IMR-90 (cell line): ENCODE measurements around the gene SYNGR4. TPM values are rescaled to one million over a fixed set of nuclear protein-coding genes. Genes with fewer than 3 reads are reported as not detected.

ENCODE experiments used
- ATAC-seq: fragments of 200-7000 bp; cut with Tn5 transposase; 2 replicates; pipeline ENCODE4 v1.9.1; 2020; ENCODE audit warnings: low read depth, mild to moderate bottlenecking, moderate library complexity
- BruUV-seq: library from RNA; stranded (reverse); fragments of 400-500 nt; replicated peaks from 2 replicates; lab custom pipeline; 2021; lab: Mats Ljungman, UMichigan
- CTCF ChIA-PET: fragments of 300-600 bp; formaldehyde crosslinking; extraction: SDS; loops from one replicate; lab custom pipeline; 2021; ENCODE audit warnings: antibody characterized with exemption; lab: Yijun Ruan, JAX
- POLR2A ChIA-PET: fragments of 300-600 bp; sonication (Branson Sonifier 250); formaldehyde crosslinking; loops from one replicate; lab custom pipeline; 2022; ENCODE audit warnings: antibody characterized with exemption; ENCODE audit not compliant: unreplicated experiment; lab: Charles Lee
- DNase-seq: peaks from one replicate; pipeline ENCODE4 v3.0.0; 2013
- H2AFZ ChIP-seq: replicated peaks from 2 replicates; pipeline ENCODE3; 2013; ENCODE audit warnings: low read length, mild to moderate bottlenecking; ENCODE audit not compliant: poor library complexity
- H2AK5ac ChIP-seq: 2 replicates; pipeline ENCODE4 v1.6.1; 2013; ENCODE audit warnings: low read depth, low read length, inconsistent platforms
- H2AK9ac ChIP-seq: replicated peaks from 2 replicates; pipeline ENCODE3; 2013; ENCODE audit warnings: mild to moderate bottlenecking, low read depth, low read length, moderate library complexity; ENCODE audit not compliant: poor library complexity
- H2BK120ac ChIP-seq: 2 replicates; pipeline ENCODE4 v1.6.1; 2013; ENCODE audit warnings: low read depth, low read length, inconsistent platforms
- H2BK15ac ChIP-seq: 3 replicates; pipeline ENCODE4 v1.6.1; 2013; ENCODE audit warnings: low read depth, low read length, inconsistent platforms
- H2BK20ac ChIP-seq: 2 replicates; pipeline ENCODE4 v1.6.1; 2013; ENCODE audit warnings: low read depth, mild to moderate bottlenecking, inconsistent platforms, low read length, moderate library complexity
- H2BK5ac ChIP-seq: 2 replicates; pipeline ENCODE4 v1.6.1; 2013; ENCODE audit warnings: mild to moderate bottlenecking, low read depth, low read length, inconsistent platforms; ENCODE audit not compliant: poor library complexity, severe bottlenecking
- H3K14ac ChIP-seq: replicated peaks from 2 replicates; pipeline ENCODE4 v1.6.1; 2013; ENCODE audit warnings: low read depth, low read length, inconsistent platforms
- H3K18ac ChIP-seq: 2 replicates; pipeline ENCODE4 v1.6.1; 2013; ENCODE audit warnings: low read depth, low read length, control low read depth
- H3K23ac ChIP-seq: 2 replicates; pipeline ENCODE4 v1.6.1; 2013; ENCODE audit warnings: low read depth, low read length, inconsistent platforms
- H3K27ac ChIP-seq: 2 replicates; pipeline ENCODE4 v1.5.1; 2013; ENCODE audit warnings: mild to moderate bottlenecking, control low read depth, low read length; ENCODE audit not compliant: insufficient read depth
- H3K27me3 ChIP-seq: 2 replicates; pipeline ENCODE4 v1.6.1; 2013; ENCODE audit warnings: low read length; ENCODE audit not compliant: control insufficient read depth, insufficient read depth
- H3K36me3 ChIP-seq: 2 replicates; pipeline ENCODE4 v1.6.1; 2013; ENCODE audit warnings: low read length, mixed read lengths; ENCODE audit not compliant: control insufficient read depth, insufficient read depth
- H3K4ac ChIP-seq: 2 replicates; pipeline ENCODE4 v1.6.1; 2013; ENCODE audit warnings: low read depth, low read length, inconsistent platforms
- H3K4me1 ChIP-seq: 2 replicates; pipeline ENCODE4 v1.6.1; 2013; ENCODE audit warnings: low read length, mixed read lengths; ENCODE audit not compliant: control insufficient read depth, insufficient read depth
- H3K4me2 ChIP-seq: 2 replicates; pipeline ENCODE4 v1.6.1; 2013; ENCODE audit warnings: low read depth, mild to moderate bottlenecking, control low read depth, low read length, moderate library complexity
- H3K4me3 ChIP-seq: 2 replicates; pipeline ENCODE4 v1.5.1; 2013; ENCODE audit warnings: low read depth, mild to moderate bottlenecking, control low read depth, low read length, moderate library complexity; ENCODE audit not compliant: insufficient read depth
- H3K56ac ChIP-seq: 2 replicates; pipeline ENCODE4 v1.6.1; 2013; ENCODE audit warnings: low read length, inconsistent platforms; ENCODE audit not compliant: insufficient read depth; ENCODE audit errors: extremely low read depth
- H3K79me1 ChIP-seq, 2 experiments: 2 replicates each; pipeline ENCODE4 v1.6.1; 2013; ENCODE audit warnings: low read length in 2 of 2, inconsistent platforms in 1 of 2, low read depth in 1 of 2
- H3K9ac ChIP-seq: 2 replicates; pipeline ENCODE4 v1.6.1; 2013; ENCODE audit warnings: low read depth, low read length, control low read depth
- H3K9me1 ChIP-seq: 2 replicates; pipeline ENCODE4 v1.6.1; 2013; ENCODE audit warnings: low read length, inconsistent platforms; ENCODE audit not compliant: insufficient read depth
- H3K9me3 ChIP-seq: 2 replicates; pipeline ENCODE4 v1.6.1; 2013; ENCODE audit warnings: low read length; ENCODE audit not compliant: control insufficient read depth, insufficient read depth
- H4K20me1 ChIP-seq: 2 replicates; pipeline ENCODE4 v1.6.1; 2013; ENCODE audit warnings: low read length, inconsistent platforms; ENCODE audit not compliant: insufficient read depth
- H4K5ac ChIP-seq: 2 replicates; pipeline ENCODE4 v1.6.1; 2013; ENCODE audit warnings: mild to moderate bottlenecking, low read depth, low read length, control low read depth
- H4K8ac ChIP-seq, 2 experiments: 2 replicates each; pipeline ENCODE4 v1.6.1; 2013; ENCODE audit warnings: low read depth in 2 of 2, low read length in 2 of 2, control low read depth in 1 of 2, inconsistent platforms in 1 of 2
- H4K91ac ChIP-seq: 2 replicates; pipeline ENCODE4 v1.6.1; 2013; ENCODE audit warnings: low read depth, low read length, inconsistent platforms; ENCODE audit not compliant: insufficient read depth
- BHLHE40 ChIP-seq: fragments of 150-350 bp; IDR thresholded peaks from 2 replicates; pipeline ENCODE4 v1.6.1; 2016; ENCODE audit warnings: mild to moderate bottlenecking, low read depth, low read length
- CEBPB ChIP-seq: IDR thresholded peaks from 2 replicates; pipeline ENCODE4 v1.6.1; 2012; ENCODE audit warnings: low read depth, low read length, improper control_type of control experiment
- CHD1 ChIP-seq: IDR thresholded peaks from 2 replicates; pipeline ENCODE4 v1.6.1; 2012; ENCODE audit warnings: low read depth, low read length, improper control_type of control experiment
- CTCF ChIP-seq: conservative IDR thresholded peaks from 2 replicates; pipeline ENCODE4 v1.5.1; 2012; ENCODE audit warnings: mild to moderate bottlenecking, low read depth, low read length, improper control_type of control experiment
- FOS ChIP-seq: fragments of 150-350 bp; IDR thresholded peaks from 2 replicates; pipeline ENCODE4 v1.6.1; 2016; ENCODE audit warnings: low read depth, low read length
- MAFK ChIP-seq: IDR thresholded peaks from 2 replicates; pipeline ENCODE4 v1.6.1; 2012; ENCODE audit warnings: low read depth, low read length, improper control_type of control experiment
- MAZ ChIP-seq: IDR thresholded peaks from 2 replicates; pipeline ENCODE4 v1.6.1; 2012; ENCODE audit warnings: low read depth, mild to moderate bottlenecking, low read length, improper control_type of control experiment, moderate library complexity, borderline replicate concordance
- MXI1 ChIP-seq: IDR thresholded peaks from 2 replicates; pipeline ENCODE4 v1.6.1; 2012; ENCODE audit warnings: low read depth, mild to moderate bottlenecking, low read length, moderate library complexity, borderline replicate concordance
- NFE2L2 ChIP-seq: fragments of 150-350 bp; IDR thresholded peaks from 2 replicates; pipeline ENCODE4 v1.6.1; 2016; ENCODE audit warnings: low read depth, mild to moderate bottlenecking, low read length
- POLR2A ChIP-seq: IDR thresholded peaks from 2 replicates; pipeline ENCODE4 v1.6.1; 2012; ENCODE audit warnings: mild to moderate bottlenecking, low read depth, low read length
- RAD21 ChIP-seq: IDR thresholded peaks from 2 replicates; pipeline ENCODE4 v1.6.1; 2012; ENCODE audit warnings: low read length, improper control_type of control experiment
- RFX5 ChIP-seq: IDR thresholded peaks from 2 replicates; pipeline ENCODE4 v1.8.0; 2012; ENCODE audit warnings: low read depth, mild to moderate bottlenecking, low read length, moderate library complexity
- WGBS, 2 experiments: methylation state at CpG; one replicate each; pipeline versions ENCODE4 v1.1.5 to v1.1.7; 2013; ENCODE audit warnings: missing lambda C conversion rate in 2 of 2; ENCODE audit not compliant: insufficient read length in 1 of 2; ENCODE audit errors: extremely low coverage in 2 of 2; 5-methylcytosine and 5-hydroxymethylcytosine counted together
- dilution Hi-C: fragments of 300-500 bp; cut with HindIII; formaldehyde crosslinking; loops from one replicate; pipeline ENCODE4 v1.14.3; 2018; ENCODE audit warnings: low sequenced_read_pairs; ENCODE audit not compliant: unreplicated experiment
- in situ Hi-C: fragments of 300-500 bp; cut with MboI; formaldehyde crosslinking; loops from 3 replicates; pipeline ENCODE4 v1.14.3; 2019; ENCODE audit warnings: low sequenced_read_pairs, inconsistent platforms, mixed read lengths
- intact Hi-C: fragments of 100-400 bp; cut with micrococcal nuclease; formaldehyde crosslinking; loops from 2 replicates; pipeline ENCODE4 v1.10.0; 2022
- polyA plus RNA-seq, 3 experiments: library from polyadenylated mRNA; depleted of rRNA; stranded (reverse); fragments of >200 nt; gene quantifications; 2 replicates each; pipeline ENCODE4 v1.2.3, GENCODE V29; 2012; ENCODE audit warnings: low replicate concordance in 1 of 3
- total RNA-seq: library from RNA; depleted of rRNA; stranded (reverse); fragments of >200 nt; gene quantifications from 2 replicates; pipeline ENCODE4 v1.2.3, GENCODE V29; 2012

The SYNGR4 gene
- total and polyA plus RNA-seq, 2 of the 4 experiments (the other 2 are of a cell fraction): not detected

GRCh38 chr19:48400018-48400742, 36.0 kb downstream of the SYNGR4 start:
- Histone ChIP-seq H2BK15ac (no peak overlapping the region), H3K79me1 (no peaks in the 10 kb centered on the region), H3K14ac (no peak overlapping the region), H2AK5ac (no peak overlapping the region; the same call in 1 of the 2 replicates), H3K4me3 (peak overlapping the region; percentile 25; the same call in 1 of the 2 replicates), H3K4ac (no peak overlapping the region), H4K91ac (no peak overlapping the region), H3K27me3 (peaks cover 30% of the 10 kb centered on the region), H3K9me1 (peaks cover 3% of the 10 kb centered on the region; the same call in 1 of the 2 replicates), H3K56ac (no peak overlapping the region), H3K23ac (no peak overlapping the region), H2AFZ (peak overlapping the region; percentile 83), H4K20me1 (no peaks in the 10 kb centered on the region; the same call in 1 of the 2 replicates), H3K36me3 (no peaks in the 10 kb centered on the region), H2BK120ac (no peak overlapping the region), H4K5ac (no peak overlapping the region), H3K27ac (no peak overlapping the region), H2BK5ac (peak overlapping the region; percentile 22), H3K9me3 (no peaks in the 10 kb centered on the region), H3K4me1 (no peaks in the 10 kb centered on the region), H2BK20ac (no peak overlapping the region), H4K8ac (peak overlapping the region; percentile 29 to 79; a peak in 3 of 4 replicates), H2AK9ac (peak overlapping the region; percentile 72), H3K18ac (peak overlapping the region; percentile 8; the same call in 1 of the 2 replicates), H3K9ac (no peak overlapping the region), H3K4me2 (peak overlapping the region; percentile 60; the same call in 1 of the 2 replicates)
- ATAC-seq: peak; percentile 75
- WGBS, 2 experiments: 53% methylated on average over 5 of the region's 14 CpGs; no CpG with 5 or more reads in 1 of the 2 experiments
- ChIA-PET POLR2A (no interaction called here), CTCF (interaction anchor here (0.6 to 1.2 kb wide), 2 partner anchors 8 to 60 kb away, joined by 3 to 4 read pairs; no protein-coding TSS in a partner anchor)
- no peak for TF ChIP-seq RAD21
- no peak for TF ChIP-seq MAFK
- no peak for TF ChIP-seq CEBPB
- no peak for TF ChIP-seq POLR2A
- no peak for TF ChIP-seq FOS
- no peak for TF ChIP-seq NFE2L2
- no peak for TF ChIP-seq BHLHE40
- no peak for TF ChIP-seq MAZ
- TF ChIP-seq MXI1: no peak
- TF ChIP-seq RFX5: no peak
- TF ChIP-seq CHD1: no peak
- no peak for TF ChIP-seq CTCF
- in situ Hi-C loops: no loop called here
- DNase-seq: peak; percentile 55
- no TSS peak for BruUV-seq
- intact Hi-C loops: no loop called here
- dilution Hi-C loops: no loop called here
